ENCODE results near the gene POT1.
"Not testable (repeated sequence)": the region's sequence is repeated elsewhere in the genome, so short reads cannot be mapped to it uniquely, and the experiment has no call there.

POT1 gene

GRCh38 chr7:124929467-124930172 lies at the start of gene POT1:
POT1 (minus strand) TSS chr7:124929825; CDS start chr7:124897173, 32,652 bp downstream.
- peak; percentile 98 for DNase-seq (ENCODE audit: low read depth)
- peak within 1 kb of the TSS; percentile 85 for H3K4me3 ChIP-seq (ENCODE audit: control insufficient read depth, low read depth, low read length)
- TF ChIP-seq CTCF (IDR thresholded peaks at IDR 0.05; ENCODE audit: control insufficient read depth, insufficient read depth, low read depth, low read length, missing control alignments): no peak

DNA sequence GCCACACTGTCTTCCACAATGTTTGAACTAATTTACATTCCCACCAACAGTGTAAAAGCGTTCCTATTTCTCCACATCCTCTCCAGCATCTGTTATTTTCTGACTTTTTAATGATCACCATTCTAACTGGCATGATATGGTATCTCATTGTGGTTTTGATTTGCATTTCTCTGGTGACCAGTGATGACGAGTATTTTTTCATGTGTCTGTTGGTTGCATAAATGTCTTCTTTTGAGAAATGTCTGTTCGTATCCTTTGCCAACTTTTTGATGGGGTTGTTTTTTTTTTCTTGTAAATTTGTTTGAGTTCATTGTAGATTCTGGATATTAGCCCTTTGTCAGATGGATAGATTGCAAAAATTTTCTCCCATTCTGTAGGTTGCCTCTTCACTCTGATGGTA lies 45.5 kb upstream of the POT1 start:
- not testable (repeated sequence) for DNase-seq (ENCODE audit: low read depth); H3K4me3 ChIP-seq (ENCODE audit: control insufficient read depth, low read depth, low read length)

DNA sequence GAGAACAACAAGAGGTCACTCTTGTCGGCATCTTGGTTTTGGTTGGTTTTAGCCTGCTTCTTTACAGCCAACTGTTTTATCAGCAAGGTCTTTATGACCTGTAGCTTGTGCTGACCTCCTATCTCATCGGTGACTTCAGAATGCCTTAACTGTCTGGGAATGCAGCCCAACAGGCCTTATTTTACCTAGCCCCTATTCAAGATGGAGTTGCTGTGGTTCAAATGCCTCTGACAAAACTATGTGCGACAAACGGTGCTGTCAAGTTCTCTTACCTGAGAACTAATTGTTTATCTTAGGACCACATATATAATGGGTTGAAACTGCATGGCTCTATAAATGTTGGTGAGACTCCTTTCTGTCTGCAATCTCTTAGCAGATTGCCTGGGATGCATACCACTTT lies 35.9 kb upstream of the POT1 start:
- no peak for TF ChIP-seq CTCF (IDR thresholded peaks at IDR 0.05; ENCODE audit: control insufficient read depth, insufficient read depth, low read depth, low read length, missing control alignments)
- H3K4me3 ChIP-seq (ENCODE audit: control insufficient read depth, low read depth, low read length): no peak overlapping the region

GRCh38 chr7:124959676-124960075 lies 30.1 kb upstream of the POT1 start:
- DNase-seq (ENCODE audit: low read depth): no peak
- H3K4me3 ChIP-seq (ENCODE audit: control insufficient read depth, low read depth, low read length): no peak overlapping the region
- TF ChIP-seq CTCF (IDR thresholded peaks at IDR 0.05; ENCODE audit: control insufficient read depth, insufficient read depth, low read depth, low read length, missing control alignments): no peak

More for the DNA sequence above, 35.9 kb upstream of the POT1 start:
- no peak for DNase-seq (ENCODE audit: low read depth)

DNA sequence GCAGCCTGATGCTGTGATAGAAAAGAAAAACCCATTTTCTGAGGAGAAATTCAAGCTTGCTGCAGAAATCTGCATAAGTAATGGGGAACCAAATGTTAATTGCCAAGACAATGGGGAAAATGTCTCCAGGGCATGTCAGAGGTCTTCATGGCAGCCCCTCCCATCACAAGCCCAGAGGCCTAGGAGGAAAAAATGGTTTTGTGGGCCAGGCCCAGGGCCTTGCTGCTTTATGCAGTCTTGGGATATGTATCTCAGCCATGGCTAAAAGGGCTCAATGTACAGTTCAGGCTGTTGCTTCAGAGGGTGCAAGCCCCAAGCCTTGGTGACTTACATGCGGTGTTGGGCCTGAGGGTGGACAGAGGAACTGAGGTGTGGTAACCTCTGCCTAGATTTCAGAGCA lies 28.3 kb upstream of the POT1 start:
- H3K4me3 ChIP-seq (ENCODE audit: control insufficient read depth, low read depth, low read length); DNase-seq (ENCODE audit: low read depth): not testable (repeated sequence)

DNA sequence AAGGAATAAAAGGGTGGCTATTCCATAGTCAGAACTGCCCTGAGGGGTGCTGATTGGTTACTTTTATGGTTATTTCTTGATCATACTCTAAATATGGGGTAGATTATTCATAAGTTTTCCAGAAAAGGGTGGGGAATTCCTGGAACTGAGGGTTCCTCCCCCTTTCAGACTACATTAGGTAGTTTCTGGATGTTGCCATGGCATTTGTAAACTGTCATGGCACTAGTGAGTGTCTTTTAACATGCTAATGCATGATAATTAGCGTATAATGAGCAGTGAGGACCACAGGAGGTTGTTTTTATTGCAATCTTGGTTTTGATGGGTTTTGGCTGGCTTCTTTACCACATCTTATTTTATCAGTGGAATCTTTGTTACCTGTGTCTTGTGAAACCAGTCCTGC lies 26.5 kb upstream of the POT1 start:
- no peak overlapping the region for H3K4me3 ChIP-seq (ENCODE audit: control insufficient read depth, low read depth, low read length)
- DNase-seq (ENCODE audit: low read depth): no peak
- TF ChIP-seq CTCF (IDR thresholded peaks at IDR 0.05; ENCODE audit: control insufficient read depth, insufficient read depth, low read depth, low read length, missing control alignments): no peak

- no peak for TF ChIP-seq CTCF (IDR thresholded peaks at IDR 0.05; ENCODE audit: control insufficient read depth, insufficient read depth, low read depth, low read length, missing control alignments)
- no peak for DNase-seq (ENCODE audit: low read depth)
- H3K4me3 ChIP-seq (ENCODE audit: control insufficient read depth, low read depth, low read length): no peak overlapping the region
These were observed 25.2 kb upstream of the POT1 start for GRCh38 chr7:124954790-124955189.

DNA sequence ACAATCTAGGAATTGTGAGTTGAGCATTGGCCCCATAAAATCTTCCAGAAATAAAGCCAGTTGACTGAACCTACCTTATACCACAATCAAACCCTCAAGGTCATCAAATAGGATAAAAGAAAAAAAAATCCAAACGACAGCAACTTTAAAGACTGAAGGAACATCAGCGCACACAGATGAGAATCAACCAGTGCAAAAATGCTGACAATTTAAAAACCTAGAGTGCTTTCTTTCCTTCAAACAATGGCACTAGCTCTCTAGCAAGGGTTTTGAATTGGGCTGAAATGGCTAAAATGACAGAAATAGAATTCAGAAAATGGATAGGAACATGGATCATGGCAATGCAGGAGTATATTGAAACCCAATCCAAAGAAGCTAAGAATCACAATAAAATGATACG lies 16.1 kb upstream of the POT1 start:
- no peak for TF ChIP-seq CTCF (IDR thresholded peaks at IDR 0.05; ENCODE audit: control insufficient read depth, insufficient read depth, low read depth, low read length, missing control alignments)
- H3K4me3 ChIP-seq (ENCODE audit: control insufficient read depth, low read depth, low read length): no peak overlapping the region
- no peak for DNase-seq (ENCODE audit: low read depth)
